Head of caudate nucleus (tissue), 42 donors: Measurements from ENCODE around the gene NR5A1.

ENCODE experiments used
- DNase-seq, 42 donors: peaks; one replicate each; pipeline versions ENCODE4 v3.0.0 to v3.0.0-alpha.2; 2020 to 2021; ENCODE audit warnings: mixed read lengths in 7 of 42
- intact Hi-C: fragments of 100-400 bp; cut with DNase I; formaldehyde crosslinking; loops from one replicate; pipeline ENCODE4 v1.15.0; 2022

The NR5A1 gene

GRCh38 chr9:124506931-124507879, at the start of gene NR5A1:
Gene NR5A1 (minus strand): TSS chr9:124507399. CDS start chr9:124503395, 4,004 bp downstream.
- no peak for DNase-seq
- intact Hi-C loops, result no loop called here

- intact Hi-C loops, result no loop called here
- no peak for DNase-seq
Measured at GRCh38 chr9:124555043-124555442, 47.8 kb upstream of the NR5A1 start.

- intact Hi-C loops, result no loop called here
- DNase-seq, result no peak
Measured at GRCh38 chr9:124553738-124554137, 46.5 kb upstream of the NR5A1 start.

- DNase-seq, result no peak
- intact Hi-C loops, result no loop called here
Measured at GRCh38 chr9:124552273-124552605, 45.0 kb upstream of the NR5A1 start.

GRCh38 chr9:124551472-124552272, 44.5 kb upstream of the NR5A1 start:
- intact Hi-C loops, result no loop called here
- peak; percentile 23 to 80 (median 62) for DNase-seq

GRCh38 chr9:124550072-124550471, 42.9 kb upstream of the NR5A1 start:
- DNase-seq, result no peak
- intact Hi-C loops, result no loop called here

GRCh38 chr9:124549016-124549415, 41.8 kb upstream of the NR5A1 start:
- intact Hi-C loops, result no loop called here
- no peak for DNase-seq

- DNase-seq, result no peak
- intact Hi-C loops, result no loop called here
Measured at GRCh38 chr9:124544535-124544934, 37.3 kb upstream of the NR5A1 start.

- intact Hi-C loops, result no loop called here
- no peak for DNase-seq
Measured at GRCh38 chr9:124541824-124542223, 34.6 kb upstream of the NR5A1 start.

GRCh38 chr9:124537926-124538325, 30.7 kb upstream of the NR5A1 start:
- no peak for DNase-seq
- intact Hi-C loops, result loop anchor here (5.0 to 10.0 kb wide), 2 partner anchors 63 to 121 kb away; partner anchors contain the start of gene PSMB7

GRCh38 chr9:124535846-124536245, 28.6 kb upstream of the NR5A1 start:
- DNase-seq, result no peak
- intact Hi-C loops, result loop anchor here (5.0 to 10.0 kb wide), 2 partner anchors 61 to 119 kb away; partner anchors contain the start of gene PSMB7

GRCh38 chr9:124532897-124533296, 25.7 kb upstream of the NR5A1 start:
- no peak for DNase-seq
- intact Hi-C loops, result loop anchor here (10.0 kb wide), 1 partner anchor 58 kb away; no protein-coding TSS in a partner anchor

- intact Hi-C loops, result loop anchor here (10.0 kb wide), 1 partner anchor 56 kb away; no protein-coding TSS in a partner anchor
- DNase-seq, result no peak
Measured at GRCh38 chr9:124531115-124531514, 23.9 kb upstream of the NR5A1 start.

- intact Hi-C loops, result loop anchor here (10.0 kb wide), 1 partner anchor 55 kb away; no protein-coding TSS in a partner anchor
- no peak for DNase-seq
Measured at GRCh38 chr9:124530246-124530645, 23.0 kb upstream of the NR5A1 start.

GRCh38 chr9:124527781-124528180, 20.6 kb upstream of the NR5A1 start:
- intact Hi-C loops, result no loop called here
- DNase-seq, result no peak

- DNase-seq, result no peak
Measured at GRCh38 chr9:124526174-124526573, 19.0 kb upstream of the NR5A1 start.

GRCh38 chr9:124522121-124523098, 15.2 kb upstream of the NR5A1 start:
- intact Hi-C loops, result no loop called here
- DNase-seq, result no peak

More at GRCh38 chr9:124526174-124526573, 19.0 kb upstream of the NR5A1 start:
- intact Hi-C loops, result no loop called here

- peak in 1 of 42 donors; percentile 34 for DNase-seq
- intact Hi-C loops, result no loop called here
Measured at GRCh38 chr9:124521142-124521541, 13.9 kb upstream of the NR5A1 start.

- intact Hi-C loops, result no loop called here
Measured at GRCh38 chr9:124520206-124520596, 13.0 kb upstream of the NR5A1 start.

More at GRCh38 chr9:124520206-124520596, 13.0 kb upstream of the NR5A1 start:
- DNase-seq, result peak in 37 of 42 donors; percentile 17 to 74 (median 47)
